Adrenal gland (tissue), 5 donors: ENCODE measurements around the gene LRP1B.

Source experiments
- POLR2A ChIP-seq, 2 donors: fragments of 450-650 bp; IDR thresholded peaks; one replicate each; pipeline ENCODE4 v1.6.1; 2017; ENCODE audit warnings: antibody characterized with exemption in 2 of 2, mild to moderate bottlenecking in 2 of 2, moderate library complexity in 1 of 2
- TF ChIP-seq, protein P1 (sequence below), 6 experiments: fragments of 450-650 bp in 4 of 6; fragments of 200-600 bp in 2 of 6; sonication (generic) in 1 of 6; IDR thresholded peaks; 1 replicate in 5 of 6; 2 replicates in 1 of 6; pipeline versions ENCODE4 v1.5.1 to v1.8.0; 2016 to 2021; ENCODE audit warnings: antibody characterized with exemption in 6 of 6, mild to moderate bottlenecking in 2 of 6, moderate library complexity in 1 of 6
- donor health status: DM: no; HTN: no; CAD: no.

DNA sequence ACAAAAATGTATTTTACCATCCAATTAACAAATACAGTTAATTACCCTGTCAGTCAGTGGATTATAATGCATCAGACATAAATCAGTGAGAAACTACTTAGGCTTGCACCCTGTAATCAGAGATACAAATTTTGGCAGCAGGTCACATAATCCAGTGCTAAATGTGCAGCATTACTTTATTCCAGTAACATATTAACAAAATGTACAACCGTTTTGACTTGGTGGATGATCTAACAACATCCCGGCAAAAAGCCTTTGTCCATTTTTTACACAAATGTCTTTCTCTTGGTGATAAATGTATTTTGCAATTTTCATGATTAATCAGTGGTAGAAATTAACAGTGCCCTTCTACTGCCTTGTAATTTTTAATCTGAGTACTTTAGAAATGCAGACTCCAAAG lies 162.8 kb downstream of the LRP1B start:
- TF ChIP-seq, protein P1, sequence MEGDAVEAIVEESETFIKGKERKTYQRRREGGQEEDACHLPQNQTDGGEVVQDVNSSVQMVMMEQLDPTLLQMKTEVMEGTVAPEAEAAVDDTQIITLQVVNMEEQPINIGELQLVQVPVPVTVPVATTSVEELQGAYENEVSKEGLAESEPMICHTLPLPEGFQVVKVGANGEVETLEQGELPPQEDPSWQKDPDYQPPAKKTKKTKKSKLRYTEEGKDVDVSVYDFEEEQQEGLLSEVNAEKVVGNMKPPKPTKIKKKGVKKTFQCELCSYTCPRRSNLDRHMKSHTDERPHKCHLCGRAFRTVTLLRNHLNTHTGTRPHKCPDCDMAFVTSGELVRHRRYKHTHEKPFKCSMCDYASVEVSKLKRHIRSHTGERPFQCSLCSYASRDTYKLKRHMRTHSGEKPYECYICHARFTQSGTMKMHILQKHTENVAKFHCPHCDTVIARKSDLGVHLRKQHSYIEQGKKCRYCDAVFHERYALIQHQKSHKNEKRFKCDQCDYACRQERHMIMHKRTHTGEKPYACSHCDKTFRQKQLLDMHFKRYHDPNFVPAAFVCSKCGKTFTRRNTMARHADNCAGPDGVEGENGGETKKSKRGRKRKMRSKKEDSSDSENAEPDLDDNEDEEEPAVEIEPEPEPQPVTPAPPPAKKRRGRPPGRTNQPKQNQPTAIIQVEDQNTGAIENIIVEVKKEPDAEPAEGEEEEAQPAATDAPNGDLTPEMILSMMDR (IDR thresholded peaks at IDR 0.05), result no peak
- no peak for TF ChIP-seq POLR2A (IDR thresholded peaks at IDR 0.05)
